HG02763 (cell line): ENCODE data around the gene CALHM2.
"Not testable (repeated sequence)": the region's sequence is repeated elsewhere in the genome, so short reads cannot be mapped to it uniquely, and the experiment has no call there.

ENCODE experiments used
- ATAC-seq: cut with Tn5 transposase; IDR thresholded peaks from one replicate; pipeline ENCODE4 v1.9.1; 2021; ENCODE audit warnings: mild to moderate bottlenecking, moderate library complexity; ENCODE audit not compliant: unreplicated experiment

CALHM2 gene

DNA sequence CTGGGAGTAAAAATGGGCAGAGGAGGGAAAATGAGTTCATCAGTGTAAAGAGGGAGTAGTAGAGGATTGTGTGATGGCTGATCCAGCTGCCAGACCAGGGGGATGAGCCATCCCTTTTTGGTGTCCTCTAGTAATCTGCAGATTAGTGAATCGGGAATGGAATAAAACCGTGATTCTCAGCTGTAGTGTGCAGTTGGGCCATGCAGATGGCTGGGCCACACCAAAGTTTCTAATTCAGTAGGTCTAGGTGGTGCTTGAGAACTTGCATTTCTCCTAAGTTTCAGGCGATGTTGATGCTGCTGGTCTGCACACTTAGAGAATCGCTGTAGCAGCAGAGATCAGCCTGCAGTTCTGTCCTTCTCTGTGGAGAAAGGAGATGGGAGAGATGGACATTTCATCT lies 33.1 kb downstream of the CALHM2 start:
- no peak for ATAC-seq

DNA sequence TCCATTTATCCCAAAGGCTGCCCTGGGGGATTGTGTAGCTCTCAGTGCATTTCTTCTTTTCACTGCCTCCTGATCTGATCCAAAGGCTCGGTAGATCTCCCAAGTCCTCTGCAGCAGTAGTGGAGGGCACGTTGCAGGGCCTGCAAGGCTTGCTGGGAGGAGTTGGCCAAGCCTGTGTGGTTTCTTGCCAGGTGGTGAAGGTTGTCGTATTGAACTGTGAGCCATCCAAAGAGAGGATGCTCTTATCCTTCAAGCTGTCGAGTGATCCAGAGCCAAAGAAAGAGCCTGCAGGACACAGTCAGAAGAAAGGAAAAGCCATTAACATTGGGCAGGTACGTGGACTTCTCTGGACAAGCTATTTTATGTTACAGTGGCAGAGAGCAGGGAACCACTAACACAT lies 34.6 kb downstream of the CALHM2 start:
- no peak for ATAC-seq

DNA sequence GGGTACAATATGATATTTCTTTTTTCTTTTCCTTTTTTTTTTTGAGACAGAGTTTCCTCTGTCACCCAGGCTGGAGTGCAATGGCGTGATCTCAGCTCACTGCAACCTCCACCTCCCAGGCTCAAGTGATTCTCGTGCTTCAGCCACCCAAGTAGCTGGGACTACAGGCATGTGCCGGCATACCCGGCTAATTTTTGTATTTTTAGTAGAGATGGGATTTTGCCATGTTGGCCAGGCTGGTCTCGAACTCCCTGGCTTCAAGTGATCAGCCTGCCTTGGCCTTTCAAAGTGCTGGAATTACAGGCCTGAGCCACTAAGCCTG lies 35.1 kb downstream of the CALHM2 start:
- ATAC-seq, result not testable (repeated sequence)

DNA sequence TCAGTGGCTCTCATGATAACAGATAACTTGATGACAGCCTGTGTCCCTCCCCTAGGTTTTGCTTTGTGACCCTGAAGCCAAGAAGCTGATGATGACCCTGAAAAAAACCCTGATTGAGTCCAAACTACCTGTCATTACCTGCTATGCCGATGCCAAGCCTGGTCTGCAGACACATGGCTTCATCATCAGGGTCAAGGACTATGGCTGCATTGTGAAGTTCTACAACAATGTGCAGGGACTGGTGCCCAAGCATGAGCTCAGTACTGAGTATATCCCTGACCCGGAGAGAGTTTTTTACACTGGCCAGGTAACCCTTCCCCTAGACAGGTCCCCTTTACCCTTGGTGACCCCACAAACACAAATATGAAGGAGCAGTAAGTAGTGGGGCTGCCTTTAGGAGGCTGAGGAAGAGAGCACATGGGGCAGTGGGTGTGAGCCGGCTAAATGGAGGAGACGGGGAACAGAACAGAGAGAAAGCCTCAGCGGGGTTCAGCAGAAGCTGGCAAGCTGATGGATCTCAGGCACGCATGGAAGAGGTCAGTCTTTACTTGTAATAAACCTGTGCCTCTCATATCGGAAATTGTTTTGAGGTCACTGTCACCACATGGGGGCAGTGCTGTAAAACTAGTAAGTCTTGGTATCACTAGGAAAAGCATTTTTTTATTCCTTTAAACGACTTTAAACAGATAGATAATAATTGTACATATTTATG lies 35.6 kb downstream of the CALHM2 start:
- ATAC-seq, result no peak

DNA sequence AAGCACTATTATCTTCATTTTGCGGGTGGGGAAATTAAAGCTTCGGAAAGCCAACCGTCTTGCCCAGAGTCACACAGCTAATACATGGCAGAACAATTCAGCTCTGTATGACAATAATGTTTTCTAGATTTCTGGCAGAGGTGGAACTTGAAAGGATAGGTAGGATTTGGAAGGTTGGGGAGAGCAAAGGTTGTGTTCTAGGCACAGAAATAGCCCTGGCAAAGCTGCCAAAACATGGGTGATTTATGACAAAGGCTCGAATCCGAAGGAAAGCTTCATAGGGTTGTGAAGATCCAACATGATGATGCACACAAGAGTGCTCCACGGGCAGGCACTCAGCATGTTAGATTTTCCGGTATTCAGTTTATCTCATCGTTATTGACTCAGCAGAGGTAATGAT lies 36.6 kb downstream of the CALHM2 start:
- ATAC-seq, result no peak

DNA sequence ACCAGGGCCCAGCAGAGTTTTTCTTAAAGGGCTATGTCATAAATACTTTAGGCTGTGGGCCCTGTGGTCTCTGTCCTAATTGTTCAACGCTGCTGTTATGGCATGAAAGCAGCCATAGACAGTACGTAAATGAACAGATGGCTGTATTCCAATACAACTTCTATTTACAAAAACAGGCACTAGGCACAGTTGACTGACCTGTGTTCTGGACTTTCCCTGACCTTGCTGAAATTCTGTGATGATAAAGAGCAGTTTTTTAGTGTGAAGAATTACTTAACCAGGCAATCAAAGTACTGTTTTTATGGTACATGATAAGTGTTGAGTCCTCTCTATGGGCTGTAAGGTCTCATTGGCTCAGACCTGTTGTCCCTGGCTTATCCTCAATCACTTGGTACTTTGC lies 38.6 kb downstream of the CALHM2 start:
- no peak for ATAC-seq

DNA sequence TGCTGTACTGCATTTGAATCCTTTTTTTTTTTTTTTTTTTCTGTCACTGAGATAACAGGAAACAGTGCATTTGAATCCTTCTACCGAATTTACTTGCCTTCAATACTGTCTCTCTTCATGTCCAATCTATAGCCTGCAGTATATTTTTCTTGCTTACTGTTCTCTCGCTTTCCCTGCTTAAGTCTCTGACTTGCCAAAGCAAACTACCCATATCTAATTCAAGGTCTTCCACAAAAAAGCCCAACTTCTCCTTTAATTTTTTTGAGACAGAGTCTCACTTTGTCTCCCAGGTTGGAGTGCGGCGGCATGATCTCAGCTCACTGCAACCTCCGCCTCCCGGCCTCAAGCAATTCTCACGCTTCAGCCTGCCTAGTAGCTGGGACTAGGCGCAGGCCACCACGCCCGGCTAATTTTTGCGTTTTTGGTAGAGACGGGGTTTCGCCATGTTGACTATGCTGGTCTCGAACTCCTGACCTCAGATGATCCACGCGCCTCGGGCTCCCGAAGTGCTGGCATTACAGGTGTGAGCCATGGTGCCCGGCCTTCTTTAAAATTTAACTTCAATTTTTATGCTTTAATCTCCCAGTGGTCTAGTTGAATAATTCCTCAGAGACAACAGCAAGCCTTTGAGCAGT lies 54.9 kb downstream of the CALHM2 start:
- ATAC-seq, result no peak

GRCh38 chr10:103396789-103397087 lies 55.4 kb downstream of the CALHM2 start:
- no peak for ATAC-seq
